Fibroblast of villous mesenchyme (primary cell): ENCODE data around the gene TSPEAR. TPM values are rescaled to one million over a fixed set of nuclear protein-coding genes. Genes with fewer than 3 reads are reported as not detected.
"Not testable (repeated sequence)": the region's sequence is repeated elsewhere in the genome, so short reads cannot be mapped to it uniquely, and the experiment has no call there.

Experiments
- DNase-seq: peaks from one replicate; pipeline ENCODE4 v3.0.0-alpha.2; 2010; ENCODE audit warnings: low read depth
- H3K4me3 ChIP-seq: 2 replicates; pipeline ENCODE4 v1.5.1; 2011; ENCODE audit warnings: low read depth, mild to moderate bottlenecking, low read length
- CTCF ChIP-seq: IDR thresholded peaks from 2 replicates; pipeline ENCODE4 v1.5.1; 2012; ENCODE audit warnings: low read depth, mild to moderate bottlenecking, low read length; ENCODE audit not compliant: insufficient read depth
- total RNA-seq: library from RNA; depleted of rRNA; stranded (reverse); fragments of >200 nt; gene quantifications from 2 replicates; pipeline ENCODE4 v1.2.3, GENCODE V29; 2012

TSPEAR gene
- total RNA-seq, 1 donor: not detected

- no peak for DNase-seq
- no peak for TF ChIP-seq CTCF
- H3K4me3 ChIP-seq: no peak overlapping the region
These were observed 130.2 kb downstream of the TSPEAR start for GRCh38 chr21:44581158-44581557.

GRCh38 chr21:44580231-44580821, 131.0 kb downstream of the TSPEAR start, which contains the start of gene KRTAP10-5:
KRTAP10-5 (minus strand) TSS chr21:44580604; CDS start chr21:44580578, 26 bp downstream.
- DNase-seq, H3K4me3 ChIP-seq: not testable (repeated sequence)

- no peak for TF ChIP-seq CTCF
- H3K4me3 ChIP-seq: no peak overlapping the region
- DNase-seq: no peak
These were observed 131.6 kb downstream of the TSPEAR start for GRCh38 chr21:44579833-44580144.

- H3K4me3 ChIP-seq: no peak overlapping the region
- DNase-seq: no peak
- no peak for TF ChIP-seq CTCF
These were observed 132.1 kb downstream of the TSPEAR start for GRCh38 chr21:44579056-44579832.

- DNase-seq: no peak
- no peak for TF ChIP-seq CTCF
- H3K4me3 ChIP-seq: no peak overlapping the region
These were observed 132.9 kb downstream of the TSPEAR start for GRCh38 chr21:44578371-44579055.

- H3K4me3 ChIP-seq: no peak overlapping the region
- DNase-seq: no peak
- TF ChIP-seq CTCF: no peak
These were observed 135.3 kb downstream of the TSPEAR start for GRCh38 chr21:44576025-44576420.

- no peak overlapping the region for H3K4me3 ChIP-seq
- TF ChIP-seq CTCF: no peak
- no peak for DNase-seq
These were observed 135.9 kb downstream of the TSPEAR start for GRCh38 chr21:44575307-44576024.
